Activated CD4-positive, alpha-beta T cell treated with anti-CD3 and anti-CD28 coated beads for 24 hours (primary cell): ENCODE measurements around the gene CRY2.

Source experiments
- DNase-seq, 2 donors: peaks; one replicate each; pipeline ENCODE4 v3.0.0-alpha.2; 2020; ENCODE audit warnings: low read depth in 2 of 2

The CRY2 gene

DNA sequence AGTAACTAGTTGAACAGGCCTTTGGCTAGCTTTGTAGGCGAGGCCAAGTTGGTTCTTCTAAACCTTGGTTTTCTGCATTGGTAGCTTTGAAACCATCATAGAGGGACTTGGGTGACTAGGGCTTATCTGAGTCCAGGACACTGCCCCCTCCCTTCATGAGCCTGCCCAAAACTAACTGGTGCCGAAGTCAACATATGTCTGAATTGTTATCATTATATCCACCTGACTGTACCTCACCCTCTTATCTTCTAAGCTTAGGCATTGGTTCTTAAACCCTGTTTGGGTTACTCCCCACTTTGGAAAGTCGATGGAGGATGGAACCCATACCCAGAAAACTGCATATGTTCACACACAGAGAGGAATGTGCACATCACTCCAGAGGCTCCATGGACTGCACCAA lies 30.6 kb downstream of the CRY2 start:
- DNase-seq = no peak

DNA sequence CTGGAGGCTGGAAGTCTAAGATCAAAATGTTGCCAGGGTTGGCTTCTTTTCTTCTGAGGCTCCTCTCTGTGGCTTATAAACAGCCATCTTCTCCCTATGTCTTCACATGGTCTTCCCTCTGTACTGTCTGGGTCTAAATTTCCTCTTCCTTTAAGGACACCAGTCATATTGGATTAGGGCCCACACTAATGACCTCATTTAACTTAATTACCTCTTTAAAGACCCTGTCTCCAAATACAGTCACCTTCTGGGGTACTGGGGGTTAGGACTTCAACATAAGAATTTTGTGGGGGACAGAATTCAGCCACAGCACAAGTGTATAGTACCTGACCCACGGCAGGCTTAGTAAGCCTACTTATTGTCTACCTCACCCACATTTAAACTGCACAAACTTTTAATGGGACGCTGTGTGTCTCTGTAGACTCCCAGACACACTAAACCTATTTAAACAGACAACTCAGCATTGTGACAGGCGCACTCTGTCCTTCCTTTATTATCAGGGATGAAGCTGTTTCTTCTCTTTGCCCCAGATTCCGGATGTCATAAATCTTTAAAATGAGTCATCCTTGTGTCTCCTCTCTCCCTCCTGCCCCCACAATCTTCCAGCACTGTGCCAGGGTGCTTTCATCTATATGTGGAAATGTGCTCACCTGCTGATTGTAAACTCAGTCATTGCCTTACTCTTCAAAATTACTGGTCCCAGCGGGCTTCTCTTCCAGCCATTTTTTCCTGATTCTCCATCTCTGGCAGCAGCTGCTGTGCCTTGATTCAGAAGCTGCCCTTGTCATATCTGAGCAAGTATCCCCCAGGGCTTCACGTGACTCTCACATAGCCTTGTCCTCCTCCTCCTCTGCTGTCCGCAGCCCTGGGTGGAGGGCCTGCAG lies 32.8 kb downstream of the CRY2 start:
- DNase-seq = no peak

DNA sequence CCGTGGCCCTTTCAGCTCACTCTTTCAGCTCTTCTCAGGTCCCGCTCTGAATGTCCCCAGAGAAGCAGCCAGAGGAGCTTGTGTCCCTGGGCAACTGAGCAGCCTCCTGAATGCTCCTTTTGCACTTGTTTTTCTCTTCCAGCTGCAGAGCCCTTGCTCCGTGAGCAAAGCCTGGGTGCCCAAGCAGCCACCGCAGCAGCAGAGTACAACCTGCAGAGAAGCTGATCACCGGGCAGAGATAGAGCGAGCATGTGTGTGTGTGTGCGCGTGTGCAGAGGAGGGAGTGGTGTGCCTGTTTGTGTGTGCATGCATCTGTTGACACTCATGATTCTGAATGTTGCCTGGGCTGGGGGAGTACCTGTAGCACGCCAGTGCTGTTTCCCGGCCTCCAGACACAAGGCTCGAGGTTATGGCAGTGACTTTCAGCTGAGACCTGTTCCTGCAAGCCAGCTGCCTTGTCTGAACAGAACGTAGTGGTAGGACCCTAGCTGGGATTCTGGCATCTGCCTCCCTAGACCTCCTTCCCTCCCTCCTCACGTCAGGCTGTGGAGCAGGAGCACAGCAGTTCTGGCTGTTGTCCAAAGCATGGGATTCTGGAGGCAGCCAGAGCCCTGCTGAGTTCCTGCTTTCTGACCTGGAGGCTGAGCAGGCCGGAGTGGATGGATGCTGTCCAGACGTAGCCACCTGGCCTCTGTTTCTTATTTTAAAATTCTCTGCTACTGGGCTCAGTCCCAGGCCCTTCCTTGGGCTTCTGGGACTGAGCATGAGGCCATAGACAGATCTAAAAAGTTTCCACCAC lies 33.7 kb downstream of the CRY2 start:
- no peak for DNase-seq

DNA sequence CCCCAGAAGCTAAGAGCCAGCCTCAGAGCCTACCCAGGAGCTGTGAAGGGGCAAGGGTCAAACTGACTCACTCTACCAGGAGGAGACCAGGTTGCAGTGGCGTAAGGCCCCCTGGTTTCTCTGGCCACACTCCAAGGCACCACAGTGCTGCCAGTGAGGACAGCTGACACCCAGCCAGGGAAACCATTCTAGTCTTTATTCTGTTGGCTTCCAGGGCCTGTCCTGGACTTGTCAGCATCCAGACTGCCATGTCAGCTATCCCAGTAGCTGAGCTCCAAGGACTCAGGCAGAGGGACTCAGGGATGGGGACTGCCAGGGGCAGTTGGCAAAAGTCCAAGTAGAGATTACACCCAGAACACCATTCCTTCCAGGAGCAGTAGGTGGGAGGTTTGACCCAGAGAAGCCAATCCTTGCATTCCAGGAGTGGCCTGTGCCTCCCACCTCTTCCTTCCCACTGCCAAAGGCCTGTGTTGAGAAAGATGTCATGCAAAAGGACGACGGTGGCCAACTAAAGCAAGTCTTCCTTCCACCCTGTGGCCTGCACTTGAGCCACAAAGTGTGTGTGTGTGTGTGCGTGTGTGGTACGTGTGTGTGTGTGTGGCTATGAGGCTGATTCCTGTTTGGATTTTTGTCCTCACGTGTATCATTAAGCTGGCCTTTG lies 34.6 kb downstream of the CRY2 start:
- no peak for DNase-seq

DNA sequence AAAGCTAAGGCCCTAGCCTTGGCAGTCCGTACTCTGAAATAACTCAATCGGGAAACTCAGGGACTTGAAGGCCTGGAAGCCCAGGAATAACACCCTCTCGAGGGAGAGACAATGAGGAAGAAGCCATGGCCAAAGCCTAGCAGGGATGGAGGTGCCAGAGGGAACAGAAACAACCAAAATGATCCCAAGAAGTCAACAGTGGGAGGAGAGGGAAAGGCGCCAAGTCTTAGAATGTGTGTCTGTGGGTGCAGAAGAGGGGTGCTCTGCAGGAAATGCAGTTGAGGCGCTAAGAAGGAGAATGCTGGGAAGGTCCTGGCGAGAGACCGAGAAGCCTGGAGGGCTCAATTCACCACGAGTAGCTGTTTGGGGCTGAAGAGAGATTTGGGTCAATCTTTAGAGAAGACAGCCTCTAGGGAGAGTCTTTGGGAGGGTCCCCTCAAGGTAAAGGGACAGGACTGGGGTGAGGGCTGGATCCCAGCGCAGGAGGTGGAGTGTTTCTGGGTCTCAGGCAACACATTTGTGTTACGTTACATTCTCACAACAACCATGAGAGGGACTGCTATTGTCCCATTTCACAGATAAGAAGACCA lies 37.4 kb downstream of the CRY2 start:
- no peak for DNase-seq

DNA sequence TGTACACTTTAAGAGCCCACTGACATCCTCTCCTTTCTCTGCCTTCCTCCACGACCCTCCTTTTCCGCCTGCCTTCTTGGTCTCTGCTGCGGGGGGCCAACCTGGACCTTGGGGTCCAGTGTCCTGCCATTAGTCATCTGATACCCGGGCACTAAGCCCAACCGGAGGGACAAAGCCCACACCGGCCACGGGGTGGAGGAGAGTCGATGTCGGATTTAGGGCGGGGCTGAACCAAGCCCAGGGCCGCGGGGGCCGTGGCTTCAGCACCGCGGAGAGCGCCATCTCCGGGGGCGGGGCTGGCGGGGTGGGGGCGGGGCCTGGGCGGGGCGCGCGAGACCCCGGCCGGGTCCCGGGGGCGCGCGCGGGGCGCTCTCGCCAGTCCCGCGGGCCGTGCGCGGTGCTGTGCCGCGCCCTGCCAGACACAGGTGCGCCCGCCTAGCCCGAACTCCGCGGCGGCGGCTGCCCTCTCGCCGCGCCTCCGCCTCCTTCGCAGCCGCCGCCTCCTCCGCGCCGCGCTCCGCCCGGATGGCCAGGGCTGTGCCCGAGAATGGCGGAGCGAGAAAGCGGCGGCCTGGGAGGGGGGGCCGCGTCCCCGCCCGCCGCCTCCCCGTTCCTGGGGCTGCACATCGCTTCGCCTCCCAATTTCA lies 38.1 kb downstream of the CRY2 start, which contains the start of gene MAPK8IP1:
Gene MAPK8IP1, plus strand, starts transcription at position 378 of the 647 bp plus-strand sequence. Its CDS starts 170 bp downstream, at position 548.
- DNase-seq = peak; percentile 29 to 31

DNA sequence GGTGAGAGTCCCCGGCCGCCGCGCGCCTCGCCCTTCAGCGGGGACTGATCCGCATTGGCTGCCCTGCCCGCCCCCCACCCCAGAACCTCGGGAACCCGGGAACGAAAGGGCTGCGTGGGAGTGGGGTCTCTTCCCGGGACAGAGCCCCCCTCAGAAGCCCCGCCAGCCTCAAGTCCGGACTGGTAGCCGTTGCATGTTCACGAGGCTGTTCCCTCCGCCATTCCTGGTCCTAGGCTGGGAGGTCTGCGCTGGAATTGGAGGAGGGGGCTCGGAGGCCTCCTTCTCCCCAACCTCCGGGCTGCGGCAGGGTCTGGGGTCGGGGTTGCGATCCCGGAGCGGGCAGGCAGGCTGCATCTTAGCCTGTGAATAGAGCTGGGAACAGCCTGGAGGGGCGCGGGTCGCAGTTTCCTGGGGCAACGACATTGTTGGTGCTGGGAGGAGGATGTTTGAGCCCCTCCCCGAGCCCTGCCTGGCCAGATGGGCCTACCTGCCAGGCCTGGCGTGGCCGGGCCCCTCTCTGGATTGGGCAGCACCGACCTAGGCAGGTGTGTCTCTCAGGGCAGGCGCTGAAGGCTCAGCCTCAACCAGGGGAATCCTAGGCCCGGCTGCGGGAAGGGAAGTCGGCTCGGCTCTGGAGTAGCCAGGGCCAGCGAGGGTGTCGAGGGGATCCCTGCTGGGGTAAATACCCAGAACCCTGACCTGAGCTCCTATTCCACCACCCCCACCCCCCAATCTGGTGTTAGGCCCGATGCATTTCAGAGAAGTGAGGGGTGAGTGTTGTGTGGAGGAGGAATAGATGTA lies 38.8 kb downstream of the CRY2 start:
- DNase-seq = no peak

DNA sequence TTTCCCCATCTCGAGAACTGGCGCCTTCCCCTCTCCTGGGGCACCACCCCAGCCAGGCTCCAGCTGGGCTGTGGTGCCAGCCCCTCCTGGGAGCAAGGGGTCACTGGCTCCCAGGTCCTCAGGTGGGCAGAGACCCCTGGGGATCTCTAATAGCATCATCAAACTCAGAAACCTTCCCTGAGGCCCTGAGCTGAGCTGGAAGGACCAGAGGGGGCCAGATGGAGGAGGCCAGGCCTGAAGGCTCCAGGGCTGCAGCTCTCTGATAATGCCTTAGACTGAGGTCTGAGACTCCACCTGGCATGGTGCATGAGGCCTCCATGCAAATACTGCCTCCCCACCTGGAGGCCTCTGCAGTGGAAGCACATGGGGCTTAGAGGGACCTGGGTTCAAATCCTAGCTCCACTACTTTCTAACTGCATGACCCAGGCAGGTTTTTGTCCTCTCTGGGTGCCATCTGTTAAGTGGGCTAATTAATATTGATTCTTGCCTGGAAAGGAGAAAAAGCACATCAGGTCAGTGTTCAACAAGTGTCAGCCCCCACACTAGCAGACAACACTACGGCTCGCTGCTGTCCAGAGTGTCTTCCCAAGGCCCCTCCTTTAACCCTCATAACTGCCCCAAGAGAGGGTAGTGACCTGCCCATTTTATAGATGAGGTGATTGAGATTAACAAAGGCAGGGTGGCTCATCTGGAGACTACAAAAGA lies 39.7 kb downstream of the CRY2 start:
- no peak for DNase-seq

DNA sequence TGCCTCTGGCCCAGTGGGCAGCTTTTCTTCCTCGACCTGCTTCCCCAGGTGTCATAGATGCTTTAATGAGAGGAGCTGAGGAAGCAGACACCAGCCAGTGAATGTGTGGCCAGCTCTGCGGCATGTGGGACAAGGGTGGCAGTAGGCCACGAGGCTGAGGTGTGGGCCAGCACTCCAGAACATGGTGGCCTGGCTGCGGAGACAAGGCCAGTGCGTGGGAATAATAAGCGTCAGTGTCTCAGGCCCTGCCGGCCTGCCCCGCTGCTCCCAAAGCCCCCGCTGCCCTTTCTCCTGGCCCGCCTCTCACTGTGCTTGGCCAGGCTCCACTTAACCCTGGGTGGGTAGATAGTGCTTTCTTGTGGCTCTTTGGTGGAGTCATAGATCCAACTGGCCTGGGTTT lies 40.3 kb downstream of the CRY2 start:
- no peak for DNase-seq

DNA sequence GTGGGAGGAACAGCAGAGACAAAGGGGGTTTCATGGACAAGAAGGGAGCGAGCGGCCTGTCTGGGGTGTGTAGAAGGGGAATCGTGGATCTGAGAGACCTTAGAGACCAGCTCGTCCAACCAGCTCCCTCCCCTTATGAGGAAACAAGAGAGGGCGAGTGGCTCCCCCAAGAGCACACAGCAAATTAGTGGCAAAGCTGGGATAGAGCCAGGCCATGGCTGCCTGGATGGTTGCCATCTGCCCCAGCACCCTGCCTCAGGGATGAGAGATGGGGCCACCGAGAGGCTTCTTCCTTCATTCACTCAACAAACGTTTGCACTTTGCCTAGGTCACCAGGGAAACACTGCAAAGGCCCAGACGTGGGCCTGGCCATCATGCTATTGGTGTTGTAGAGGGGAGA lies 42.3 kb downstream of the CRY2 start:
- DNase-seq = no peak

DNA sequence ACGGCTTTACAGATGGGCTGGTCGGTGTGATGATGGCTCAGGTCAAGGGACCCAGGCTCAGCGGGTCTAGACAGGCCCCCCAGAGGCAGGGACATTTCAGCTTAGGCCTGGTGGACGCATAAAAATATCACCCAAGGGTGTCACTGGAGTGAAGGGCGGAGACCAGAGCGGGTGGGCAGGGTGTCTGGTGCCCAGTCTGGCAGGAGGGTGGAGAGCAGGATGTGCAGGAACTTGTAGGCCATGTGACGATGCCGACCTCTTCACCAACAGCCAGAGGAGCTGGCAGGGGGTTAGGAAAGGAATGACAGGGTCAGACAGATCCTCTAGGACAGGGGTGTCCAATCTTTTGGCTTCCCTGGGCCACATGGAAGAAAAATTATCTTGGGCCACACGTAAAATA lies 42.7 kb downstream of the CRY2 start:
- DNase-seq = no peak

DNA sequence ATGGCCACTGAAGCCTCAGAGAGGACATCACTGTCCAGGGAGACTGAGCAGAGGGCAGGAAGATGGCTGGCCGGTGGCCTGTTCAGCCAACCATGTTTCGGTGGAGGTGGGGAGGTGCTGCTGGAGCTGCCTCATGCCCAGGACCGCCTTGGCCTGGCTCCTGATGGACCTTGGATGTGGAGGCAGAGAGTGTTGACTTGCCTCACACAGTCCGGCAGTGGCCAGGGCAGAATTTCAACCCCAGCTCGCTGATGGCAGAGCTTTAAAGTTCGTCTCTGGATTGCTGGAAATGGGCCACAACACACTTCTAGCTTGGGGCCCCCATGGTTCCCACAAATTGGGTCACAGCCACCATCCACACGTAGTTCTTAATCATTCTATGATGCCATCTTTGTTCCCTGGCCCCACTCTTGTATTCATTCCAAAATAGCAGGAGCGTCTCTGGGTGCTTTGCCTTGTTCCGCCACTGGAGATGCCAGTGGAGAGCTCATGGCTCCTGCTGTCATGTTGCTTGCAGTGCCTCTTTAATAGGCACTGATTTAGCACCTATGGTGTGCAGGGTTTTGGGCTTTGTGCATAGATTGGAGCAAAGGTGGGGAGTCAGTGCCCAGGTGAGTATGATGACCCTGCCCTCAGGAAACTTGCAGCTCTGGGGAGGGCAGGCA lies 43.7 kb downstream of the CRY2 start:
- no peak for DNase-seq

DNA sequence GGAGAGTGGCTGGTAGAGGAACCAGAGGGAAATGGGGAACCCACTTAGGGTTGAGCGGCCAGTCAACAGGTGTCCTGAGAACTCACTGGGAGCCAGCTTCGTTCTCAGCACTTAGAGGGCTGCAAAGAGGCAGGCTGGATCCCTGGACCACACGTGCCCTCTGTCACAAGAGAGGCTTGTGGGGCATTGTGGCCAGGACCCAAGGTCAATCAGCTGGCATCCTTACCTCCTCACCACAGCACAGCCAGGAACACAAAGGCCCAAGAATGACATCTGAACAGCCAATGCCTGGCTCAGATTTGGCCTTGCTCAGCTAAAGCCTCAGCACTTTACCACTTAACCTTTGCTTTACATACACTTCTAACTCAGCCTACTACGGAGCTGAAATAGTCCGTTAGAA lies 45.6 kb downstream of the CRY2 start:
- no peak for DNase-seq

DNA sequence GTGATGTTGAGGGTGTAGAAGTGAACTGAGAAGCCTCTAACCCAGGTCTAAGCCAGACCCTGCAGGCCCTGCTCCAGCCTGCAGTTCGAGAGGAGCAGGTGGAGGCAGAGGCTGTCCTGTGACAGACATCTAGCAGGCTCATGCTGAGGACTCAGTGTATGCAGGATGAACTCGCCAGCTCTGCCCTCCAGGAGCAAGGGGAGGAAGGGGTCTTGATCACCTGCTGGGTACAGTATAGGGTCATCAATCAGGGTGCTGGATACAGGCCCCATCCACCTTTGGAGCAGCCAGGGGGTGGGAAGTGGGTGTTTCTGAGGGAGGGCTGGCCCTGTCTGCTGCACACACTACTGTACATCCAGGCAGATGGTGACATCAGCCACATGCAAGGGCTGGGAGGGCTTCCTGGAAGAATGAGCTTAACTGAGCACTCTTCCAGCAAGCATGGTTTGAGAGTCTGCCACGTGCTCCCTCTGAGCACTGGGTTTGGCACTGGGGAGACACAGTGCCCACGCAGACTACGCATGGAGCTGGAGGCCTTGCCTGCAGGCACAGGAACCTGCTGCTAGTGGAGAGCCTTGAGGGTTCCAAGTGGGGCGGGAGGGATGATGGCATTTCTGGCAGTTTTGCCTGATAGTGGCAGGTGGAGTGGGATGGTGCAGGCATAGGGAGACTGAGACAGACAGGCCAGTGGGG lies 47.4 kb downstream of the CRY2 start:
- DNase-seq = no peak

DNA sequence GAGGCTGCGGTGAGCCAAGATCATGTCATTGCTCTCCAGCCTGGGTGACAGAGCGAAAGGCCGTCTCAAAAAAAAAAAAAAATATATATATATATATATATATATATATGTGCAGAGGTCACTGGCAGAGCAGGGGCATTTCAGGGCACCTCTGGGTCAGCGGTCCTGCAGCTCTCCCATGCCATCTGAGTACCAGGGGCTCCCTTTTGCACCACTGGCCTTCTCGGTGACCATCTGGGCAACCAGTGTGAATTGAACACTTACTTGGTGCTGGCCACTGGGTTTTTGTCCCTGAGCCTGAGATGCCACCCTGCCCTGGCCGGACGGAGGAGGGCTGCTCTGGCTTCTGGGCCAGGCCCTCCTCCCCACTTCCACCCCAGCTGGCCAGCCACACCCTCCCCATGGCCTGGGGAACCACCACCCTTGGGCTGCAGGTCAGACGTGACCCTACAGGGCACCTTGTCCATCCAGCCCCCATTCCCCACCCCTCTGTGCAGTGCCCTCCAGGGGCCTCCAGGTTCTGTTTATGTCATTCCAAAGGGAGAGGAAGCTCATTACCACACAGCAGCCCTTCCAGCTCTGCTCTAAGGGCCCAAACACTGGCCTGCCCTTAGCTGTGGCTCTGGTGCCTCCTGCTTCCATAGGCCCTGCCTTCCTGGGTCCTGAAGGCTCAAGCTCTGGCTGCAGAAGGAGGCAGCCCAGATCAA lies 48.4 kb downstream of the CRY2 start:
- DNase-seq = no peak

DNA sequence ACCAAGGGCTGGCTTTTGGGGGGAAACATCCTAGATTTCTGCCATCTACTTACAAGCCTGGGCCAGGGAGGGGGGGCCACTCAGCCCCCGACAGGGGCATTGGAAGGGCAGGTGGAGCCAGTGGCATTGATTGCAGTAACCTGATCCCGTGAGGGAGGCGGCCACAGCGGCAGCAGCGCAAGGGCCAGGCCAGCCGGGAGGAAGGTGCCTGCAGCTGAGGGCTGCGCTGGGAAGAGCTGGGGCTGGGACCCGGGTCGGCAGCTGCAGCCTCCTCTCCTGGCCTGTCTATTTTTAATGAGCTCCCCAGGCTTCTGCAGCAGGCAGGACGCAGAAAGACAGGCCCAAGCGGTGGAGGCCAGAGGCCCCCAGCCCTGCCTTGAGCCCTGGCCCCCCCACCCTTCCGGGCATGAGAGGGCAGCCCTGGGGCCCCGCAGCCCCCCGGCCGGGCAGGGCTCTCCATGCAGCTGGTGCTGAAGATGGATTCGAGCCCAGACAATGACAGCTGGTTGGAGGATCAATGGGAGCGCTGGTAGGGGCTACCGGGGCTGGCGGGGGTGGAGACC lies 49.2 kb downstream of the CRY2 start:
- DNase-seq = no peak

DNA sequence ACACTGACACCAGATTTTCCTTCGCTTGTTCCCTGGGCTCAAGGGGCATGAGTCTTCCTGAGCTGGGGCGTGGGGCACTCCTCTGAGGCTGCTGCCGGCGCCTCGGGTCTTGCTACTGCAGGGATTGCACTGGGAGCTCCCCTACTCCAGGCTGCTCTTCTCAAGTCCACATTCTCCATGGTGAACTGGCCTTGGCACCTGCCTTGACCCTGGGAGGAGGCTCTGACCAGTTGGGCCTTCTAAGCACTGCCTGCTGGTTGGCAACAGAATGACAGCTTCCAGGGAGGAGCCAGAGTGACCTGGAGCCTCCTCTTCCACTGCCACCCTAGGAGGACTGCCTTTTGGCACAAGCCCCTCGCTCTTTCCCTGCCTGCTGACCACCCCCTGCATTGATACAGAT lies 50.3 kb downstream of the CRY2 start:
- no peak for DNase-seq

DNA sequence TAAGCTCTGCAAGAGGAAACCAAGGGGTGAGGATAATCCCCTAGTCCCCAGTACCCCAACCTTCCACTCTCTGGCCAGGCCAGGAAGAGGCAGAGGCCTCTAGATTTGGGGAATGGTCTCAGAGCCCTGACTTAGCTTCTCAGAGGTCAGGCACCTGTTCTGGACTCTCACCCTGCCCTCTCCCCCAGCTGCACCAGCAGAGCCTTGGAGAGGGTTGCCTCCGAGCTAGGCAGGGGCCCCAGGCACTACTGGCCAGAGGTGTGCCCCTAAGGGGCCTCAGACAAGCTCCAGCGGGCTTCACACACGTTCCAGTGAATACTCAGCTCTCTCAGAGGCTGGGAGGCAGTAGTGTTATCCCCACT lies 51.8 kb downstream of the CRY2 start:
- no peak for DNase-seq
